Subcutaneous abdominal adipose tissue (tissue), 5 donors: ENCODE measurements around the gene RIOK2.

Source experiments
- H3K27ac ChIP-seq: one replicate; pipeline ENCODE4 v1.7.0; 2013; ENCODE audit warnings: low read depth, mild to moderate bottlenecking, inconsistent platforms, low read length, moderate library complexity
- H3K27me3 ChIP-seq, 5 donors: one replicate each; pipeline ENCODE4 v1.7.0; 2013; ENCODE audit warnings: low read length in 5 of 5, inconsistent platforms in 1 of 5; ENCODE audit not compliant: control insufficient read depth in 5 of 5, insufficient read depth in 4 of 5
- H3K36me3 ChIP-seq, 5 donors: one replicate each; pipeline ENCODE4 v1.7.0; 2013; ENCODE audit warnings: low read length in 5 of 5; ENCODE audit not compliant: control insufficient read depth in 5 of 5, insufficient read depth in 5 of 5
- H3K4me1 ChIP-seq, 5 donors: one replicate each; pipeline ENCODE4 v1.7.0; 2013; ENCODE audit warnings: low read length in 5 of 5, mild to moderate bottlenecking in 3 of 5, moderate library complexity in 1 of 5; ENCODE audit not compliant: control insufficient read depth in 5 of 5, insufficient read depth in 5 of 5
- H3K4me3 ChIP-seq, 5 donors: one replicate each; pipeline ENCODE4 v1.7.0; 2013; ENCODE audit warnings: low read length in 5 of 5, low read depth in 1 of 5
- H3K9ac ChIP-seq, 5 donors: one replicate each; pipeline ENCODE4 v1.7.0; 2013; ENCODE audit warnings: low read length in 5 of 5, mild to moderate bottlenecking in 4 of 5, moderate library complexity in 3 of 5
- H3K9me3 ChIP-seq, 5 donors: one replicate each; pipeline ENCODE4 v1.7.0; 2013; ENCODE audit warnings: low read length in 5 of 5; ENCODE audit not compliant: control insufficient read depth in 5 of 5
- donor health status: healthy.
- donor health status: healthy.
- donor health status: healthy.
- donor health status: healthy.
- donor health status: healthy.

Gene RIOK2

GRCh38 chr5:97183100-97183929 is at the start of gene RIOK2:
Gene RIOK2 (minus strand): TSS chr5:97183247. CDS start chr5:97183191, 56 bp downstream.
- Histone ChIP-seq H3K27me3 (no peaks in the 10 kb centered on the region), H3K27ac (peak within 1 kb of the TSS; percentile 95), H3K4me1 (peaks cover 2 to 28% (median 20%) of the 10 kb centered on the region in 5 donors), H3K4me3 (peak within 1 kb of the TSS; percentile 80 to 99 (median 97)), H3K9ac (peak within 1 kb of the TSS; percentile 72 to 99 (median 86)), H3K9me3 (no peaks in the 10 kb centered on the region), H3K36me3 (peaks cover 4 to 14% (median 7%) of the 10 kb centered on the region in 5 donors)

- H3K4me1 ChIP-seq: peaks cover 0 to 4% (median 0%) of the 10 kb centered on the region in 5 donors
- H3K36me3 ChIP-seq: no peaks in the 10 kb centered on the region
- H3K27ac ChIP-seq: peak overlapping the region; percentile 65
- no peak overlapping the region for H3K9ac ChIP-seq
- H3K9me3 ChIP-seq: no peaks in the 10 kb centered on the region
- no peaks in the 10 kb centered on the region for H3K27me3 ChIP-seq
- no peak overlapping the region for H3K4me3 ChIP-seq
Measured at GRCh38 chr5:97231025-97231636, 48.1 kb upstream of the RIOK2 start.

GRCh38 chr5:97229688-97230285 is 46.7 kb upstream of the RIOK2 start:
- Histone ChIP-seq H3K27me3 (no peaks in the 10 kb centered on the region), H3K4me1 (peaks cover 0 to 4% (median 0%) of the 10 kb centered on the region in 5 donors), H3K4me3 (no peak overlapping the region), H3K27ac (peak overlapping the region; percentile 6), H3K36me3 (no peaks in the 10 kb centered on the region), H3K9ac (no peak overlapping the region), H3K9me3 (no peaks in the 10 kb centered on the region)

- Histone ChIP-seq H3K4me1 (peaks cover 0 to 4% (median 0%) of the 10 kb centered on the region in 5 donors), H3K4me3 (no peak overlapping the region), H3K36me3 (no peaks in the 10 kb centered on the region), H3K27ac (no peak overlapping the region), H3K27me3 (no peaks in the 10 kb centered on the region), H3K9ac (no peak overlapping the region), H3K9me3 (no peaks in the 10 kb centered on the region)
Measured at GRCh38 chr5:97229196-97229595, 46.1 kb upstream of the RIOK2 start.

GRCh38 chr5:97225222-97225621 is 42.2 kb upstream of the RIOK2 start:
- no peaks in the 10 kb centered on the region for H3K9me3 ChIP-seq
- no peak overlapping the region for H3K27ac ChIP-seq
- no peaks in the 10 kb centered on the region for H3K36me3 ChIP-seq
- no peak overlapping the region for H3K4me3 ChIP-seq
- H3K9ac ChIP-seq: no peak overlapping the region
- no peaks in the 10 kb centered on the region for H3K27me3 ChIP-seq
- H3K4me1 ChIP-seq: peaks cover 0 to 5% (median 0%) of the 10 kb centered on the region in 5 donors

GRCh38 chr5:97224112-97224750 is 41.2 kb upstream of the RIOK2 start:
- H3K4me1 ChIP-seq: peaks cover 0 to 5% (median 0%) of the 10 kb centered on the region in 5 donors
- no peak overlapping the region for H3K27ac ChIP-seq
- H3K9me3 ChIP-seq: no peaks in the 10 kb centered on the region
- H3K27me3 ChIP-seq: no peaks in the 10 kb centered on the region
- H3K9ac ChIP-seq: no peak overlapping the region
- H3K4me3 ChIP-seq: no peak overlapping the region
- H3K36me3 ChIP-seq: no peaks in the 10 kb centered on the region

- Histone ChIP-seq H3K27me3 (no peaks in the 10 kb centered on the region), H3K36me3 (no peaks in the 10 kb centered on the region), H3K9ac (no peak overlapping the region), H3K4me3 (no peak overlapping the region), H3K27ac (no peak overlapping the region), H3K9me3 (no peaks in the 10 kb centered on the region), H3K4me1 (peaks cover 0 to 5% (median 0%) of the 10 kb centered on the region in 5 donors)
Measured at GRCh38 chr5:97223596-97223995, 40.5 kb upstream of the RIOK2 start.

GRCh38 chr5:97209343-97209742 is 26.3 kb upstream of the RIOK2 start:
- no peak overlapping the region for H3K4me3 ChIP-seq
- no peak overlapping the region for H3K27ac ChIP-seq
- H3K9me3 ChIP-seq: peaks cover 0 to 10% (median 2%) of the 10 kb centered on the region in 5 donors
- no peaks in the 10 kb centered on the region for H3K4me1 ChIP-seq
- no peaks in the 10 kb centered on the region for H3K36me3 ChIP-seq
- no peak overlapping the region for H3K9ac ChIP-seq
- H3K27me3 ChIP-seq: no peaks in the 10 kb centered on the region

- H3K36me3 ChIP-seq: no peaks in the 10 kb centered on the region
- no peak overlapping the region for H3K9ac ChIP-seq
- H3K9me3 ChIP-seq: peaks cover 0 to 5% (median 2%) of the 10 kb centered on the region in 5 donors
- H3K4me1 ChIP-seq: no peaks in the 10 kb centered on the region
- H3K27ac ChIP-seq: no peak overlapping the region
- no peaks in the 10 kb centered on the region for H3K27me3 ChIP-seq
- H3K4me3 ChIP-seq: no peak overlapping the region
Measured at GRCh38 chr5:97208714-97209113, 25.7 kb upstream of the RIOK2 start.
